Pons (tissue), 1 donor: Measurements from ENCODE around the gene CFB.
"Not testable (repeated sequence)": the region's sequence is repeated elsewhere in the genome, so short reads cannot be mapped to it uniquely, and the experiment has no call there.

Experiments
- DNase-seq: peaks from one replicate; pipeline ENCODE4 v3.0.0-alpha.2; 2016; ENCODE audit warnings: low spot score

The CFB gene

GRCh38 chr6:31911826-31912585 lies 33.9 kb upstream of the CFB start:
- DNase-seq: no peak

GRCh38 chr6:31915351-31915750 lies 30.5 kb upstream of the CFB start:
- DNase-seq: no peak

DNA sequence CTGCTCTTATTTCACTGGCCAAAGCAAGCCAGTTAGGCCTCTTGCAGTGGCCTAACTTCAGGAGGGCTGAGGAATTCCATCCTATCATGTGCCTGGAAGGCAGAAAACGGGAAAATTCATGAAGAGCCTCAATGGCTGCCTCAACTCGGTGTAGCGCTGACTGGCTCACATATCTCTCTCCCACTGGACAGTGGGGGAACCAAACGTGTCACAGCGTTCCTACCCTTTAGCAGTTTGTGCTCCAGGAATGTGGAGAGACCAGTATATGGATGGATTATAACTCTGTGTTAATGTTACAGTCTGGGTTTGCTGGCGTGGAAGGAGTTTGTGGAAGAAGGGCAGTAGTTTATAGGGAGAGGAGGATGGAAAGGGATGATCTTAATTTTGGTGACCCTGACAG lies 30.1 kb upstream of the CFB start:
- no peak for DNase-seq

DNA sequence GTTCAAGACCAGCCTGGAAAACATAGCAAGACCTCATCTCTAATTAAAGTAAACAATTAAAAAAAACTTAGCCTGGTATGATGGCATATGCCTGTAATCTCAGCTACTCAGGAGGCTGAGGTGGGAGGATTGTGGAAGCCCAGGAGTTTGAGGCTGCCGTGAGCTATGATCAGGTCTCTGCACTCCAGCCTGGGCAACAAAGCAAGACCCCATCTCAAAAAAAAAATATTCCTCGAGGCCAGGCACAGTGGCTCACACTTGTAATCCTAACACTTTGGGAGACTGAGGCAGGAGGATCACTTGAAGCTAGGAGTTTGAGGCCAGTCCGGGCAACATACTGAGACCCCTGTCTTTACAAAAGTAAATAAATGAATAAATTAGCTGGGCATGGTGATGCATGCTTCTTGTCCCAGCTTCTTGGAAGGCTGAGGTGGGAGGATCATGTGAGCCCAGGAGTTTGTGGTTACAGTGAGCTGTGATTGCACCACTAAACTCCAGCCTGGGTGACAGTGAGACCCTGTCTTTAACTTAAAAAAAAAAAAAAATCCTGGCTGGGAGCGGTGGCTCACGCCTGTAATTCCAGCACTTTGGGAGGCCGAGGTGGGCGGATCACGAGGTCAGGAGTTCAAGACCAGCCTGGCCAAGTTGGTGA lies 27.7 kb upstream of the CFB start:
- no peak for DNase-seq

DNA sequence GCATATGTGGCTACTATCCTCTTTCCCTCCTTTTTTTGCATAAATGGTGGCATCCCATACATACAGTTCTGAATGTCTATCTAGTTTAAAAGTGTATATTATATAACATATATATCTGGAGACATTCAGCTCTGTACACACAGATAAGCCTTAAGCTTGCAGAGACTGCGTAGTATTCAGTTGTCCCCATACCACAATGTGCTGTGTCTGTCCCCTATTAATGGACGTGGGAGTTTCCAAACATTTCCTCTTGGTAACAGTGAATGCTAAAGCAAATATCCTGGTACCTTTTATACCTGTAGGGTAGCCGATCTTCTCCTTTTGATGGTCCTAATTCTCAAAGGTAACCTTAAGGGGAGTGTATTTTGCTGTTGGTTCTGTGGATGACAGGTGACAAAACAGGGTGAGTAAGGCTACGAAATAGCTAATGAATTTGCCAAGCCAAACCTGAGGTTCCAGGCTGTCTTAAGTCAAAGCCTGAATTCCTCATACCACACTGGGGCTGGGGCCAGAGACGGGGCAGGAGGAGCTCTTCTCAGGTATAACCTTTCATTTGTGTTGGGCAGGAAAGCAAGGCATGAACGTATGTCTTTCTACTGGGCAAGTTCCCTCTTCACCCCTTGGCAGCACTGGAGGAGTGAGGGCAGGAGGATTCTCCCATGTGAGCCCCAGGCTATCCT lies 26.1 kb upstream of the CFB start:
- DNase-seq: no peak

DNA sequence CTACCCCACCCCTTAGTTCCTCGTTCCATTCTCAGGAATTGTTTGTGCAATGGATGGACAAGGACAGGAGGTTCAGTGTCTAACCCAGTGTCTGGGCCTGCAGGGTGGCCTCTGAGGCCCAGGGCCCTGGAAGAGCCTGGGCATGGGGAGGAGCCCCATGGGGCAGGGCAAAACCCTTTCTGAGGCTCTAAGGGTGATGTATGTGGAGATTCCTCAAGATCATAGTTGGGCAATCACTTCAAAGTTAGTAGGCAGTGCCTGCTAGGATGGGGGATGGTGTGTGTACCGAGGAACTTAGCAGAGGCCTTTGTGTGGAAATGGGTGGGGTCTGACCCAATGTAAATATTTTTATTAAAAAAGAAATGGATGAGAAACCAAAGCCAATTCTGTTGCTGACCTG lies 25.1 kb upstream of the CFB start:
- no peak for DNase-seq

- no peak for DNase-seq
These were observed 23.0 kb upstream of the CFB start for GRCh38 chr6:31922942-31923341.

DNA sequence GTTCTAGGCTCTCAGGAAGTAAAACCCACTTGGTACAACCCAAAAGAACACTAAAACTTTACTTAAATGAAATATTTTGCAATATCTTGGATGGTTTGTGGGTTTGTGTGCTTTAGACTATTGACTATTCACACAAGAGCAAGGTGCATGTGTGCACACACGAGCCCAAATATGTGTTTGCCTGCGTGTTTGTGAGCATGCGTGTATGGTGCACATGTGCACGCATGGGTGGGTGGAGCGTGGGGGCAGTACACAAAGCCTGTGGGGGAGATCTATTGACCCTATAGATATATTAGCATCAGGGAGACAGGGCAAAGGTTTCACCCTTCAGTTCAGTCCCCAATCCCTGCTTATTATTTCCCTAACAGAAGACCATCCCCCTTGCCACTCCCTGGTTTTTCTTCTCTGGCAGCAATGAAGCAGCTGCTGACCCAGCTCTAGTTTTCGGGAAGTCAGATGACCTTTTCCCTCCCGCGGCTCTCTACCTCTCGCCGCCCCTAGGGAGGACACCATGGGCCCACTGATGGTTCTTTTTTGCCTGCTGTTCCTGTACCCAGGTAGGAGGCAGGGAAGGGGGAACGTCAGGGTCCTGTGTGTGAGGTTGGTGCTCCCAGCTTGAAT lies 18.5 kb upstream of the CFB start, which contains the start of gene C2:
Gene C2, plus strand, starts transcription at position 476 of the 621 bp plus-strand sequence. Its CDS starts 36 bp downstream, at position 512.
- no peak for DNase-seq

DNA sequence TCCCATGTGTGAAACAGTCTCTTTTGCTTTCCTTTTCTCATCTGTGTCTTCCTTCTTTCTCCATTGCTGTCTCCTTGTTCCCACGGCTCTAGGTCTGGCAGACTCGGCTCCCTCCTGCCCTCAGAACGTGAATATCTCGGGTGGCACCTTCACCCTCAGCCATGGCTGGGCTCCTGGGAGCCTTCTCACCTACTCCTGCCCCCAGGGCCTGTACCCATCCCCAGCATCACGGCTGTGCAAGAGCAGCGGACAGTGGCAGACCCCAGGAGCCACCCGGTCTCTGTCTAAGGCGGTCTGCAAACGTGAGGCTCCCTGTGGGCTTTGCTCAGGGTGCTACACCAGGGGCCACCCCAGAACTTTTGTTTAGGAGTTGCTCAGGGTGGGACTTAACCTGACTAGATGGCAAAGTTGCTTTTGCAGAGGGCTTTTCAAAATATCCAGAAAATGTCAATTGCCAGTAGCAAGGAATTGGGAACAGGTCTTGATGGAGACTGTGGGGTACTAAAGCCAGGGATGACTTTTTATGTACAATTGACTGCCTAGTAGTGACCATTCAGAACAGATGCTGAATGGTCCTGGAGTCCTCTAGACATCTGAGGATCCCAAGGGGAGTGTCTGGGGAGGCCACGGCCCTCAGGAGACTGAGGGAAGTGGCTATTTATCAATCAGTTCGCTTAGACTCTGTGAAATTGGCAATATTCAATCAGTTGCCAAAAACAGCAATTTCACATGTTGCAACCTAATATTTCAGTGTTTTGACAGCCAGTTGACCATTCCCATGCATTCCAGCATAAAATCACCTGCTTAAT lies 17.8 kb upstream of the CFB start:
- DNase-seq: no peak

- no peak for DNase-seq
These were observed 17.3 kb upstream of the CFB start for GRCh38 chr6:31928672-31928939.

DNA sequence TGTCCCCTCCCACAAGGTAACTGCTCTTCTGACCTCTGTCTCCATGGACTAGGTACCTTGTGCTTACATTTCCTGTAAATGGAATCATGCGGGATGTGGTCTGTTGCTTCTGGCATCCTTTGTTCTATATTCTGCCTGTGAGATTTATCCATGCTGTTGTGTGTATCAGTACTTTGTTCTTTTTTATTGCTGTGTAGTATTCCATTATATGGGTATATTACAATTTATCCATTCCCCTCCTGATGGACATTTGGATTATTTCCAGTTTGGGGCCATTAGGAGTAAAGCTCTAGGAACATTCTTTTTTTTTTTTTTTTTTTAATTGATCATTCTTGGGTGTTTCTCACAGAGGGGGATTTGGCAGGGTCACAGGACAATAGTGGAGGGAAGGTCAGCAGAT lies 14.9 kb upstream of the CFB start:
- DNase-seq: no peak

DNA sequence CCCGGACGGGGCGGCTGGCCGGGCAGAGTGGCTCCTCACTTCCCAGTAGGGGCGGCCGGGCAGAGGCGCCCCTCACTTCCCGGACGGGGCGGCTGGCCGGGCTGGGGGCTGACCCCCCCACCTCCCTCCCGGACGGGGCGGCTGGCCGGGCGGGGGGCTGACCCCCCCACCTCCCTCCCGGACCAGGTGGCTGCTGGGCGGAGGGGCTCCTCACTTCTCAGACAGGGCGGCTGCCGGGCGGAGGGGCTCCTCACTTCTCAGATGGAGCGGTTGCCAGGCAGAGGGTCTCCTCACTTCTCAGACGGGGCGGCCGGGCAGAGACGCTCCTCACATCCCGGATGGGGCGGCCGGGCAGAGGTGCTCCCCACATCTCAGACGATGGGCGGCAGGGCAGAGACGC lies 13.8 kb upstream of the CFB start:
- DNase-seq: not testable (repeated sequence)

- no peak for DNase-seq
These were observed 12.4 kb upstream of the CFB start for GRCh38 chr6:31933537-31933936.

- DNase-seq: no peak
These were observed 10.9 kb upstream of the CFB start for GRCh38 chr6:31935021-31935420.

- DNase-seq: no peak
These were observed 10.1 kb upstream of the CFB start for GRCh38 chr6:31935823-31936222.

DNA sequence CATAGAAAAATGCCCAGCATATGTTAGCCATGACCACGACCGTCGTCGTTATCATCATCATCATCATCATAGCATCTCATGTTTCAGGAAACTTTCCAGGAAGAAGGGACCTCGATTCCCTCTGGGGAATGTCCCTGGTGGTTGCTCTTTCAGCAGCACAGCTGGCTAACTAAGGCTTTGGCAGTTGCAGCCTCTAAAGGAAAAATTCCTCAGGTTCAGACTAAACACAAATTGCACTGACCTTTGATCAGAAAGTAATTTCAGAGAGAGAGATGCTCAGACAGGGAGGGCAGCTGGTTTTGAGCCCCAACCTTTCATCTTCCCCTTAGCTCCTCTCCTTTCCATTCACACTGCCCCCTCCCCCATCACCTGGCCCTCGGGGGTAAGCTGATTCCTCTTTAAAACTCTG lies 5.6 kb upstream of the CFB start:
- no peak for DNase-seq

DNA sequence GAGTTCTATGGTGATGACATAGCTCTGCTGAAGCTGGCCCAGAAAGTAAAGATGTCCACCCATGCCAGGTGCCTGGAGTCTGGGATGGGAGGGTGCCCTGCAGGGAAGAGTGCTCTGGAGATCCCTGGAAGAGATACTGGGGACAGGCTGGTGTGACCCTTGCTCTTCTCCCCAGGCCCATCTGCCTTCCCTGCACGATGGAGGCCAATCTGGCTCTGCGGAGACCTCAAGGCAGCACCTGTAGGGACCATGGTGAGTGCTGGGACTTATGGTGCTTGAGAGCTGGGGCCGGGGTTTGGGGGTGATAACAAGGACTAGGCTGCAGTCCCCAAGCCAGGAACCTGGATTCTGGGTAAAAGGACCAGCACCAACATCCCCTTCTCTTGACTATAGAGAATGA lies 2.2 kb upstream of the CFB start:
- no peak for DNase-seq

- DNase-seq: no peak
These were observed 765 bp upstream of the CFB start for GRCh38 chr6:31945154-31945506.

GRCh38 chr6:31946370-31946885 lies 533 bp downstream of the CFB start:
- no peak for DNase-seq

GRCh38 chr6:31947070-31947675 lies 1.3 kb downstream of the CFB start:
- DNase-seq: no peak

DNA sequence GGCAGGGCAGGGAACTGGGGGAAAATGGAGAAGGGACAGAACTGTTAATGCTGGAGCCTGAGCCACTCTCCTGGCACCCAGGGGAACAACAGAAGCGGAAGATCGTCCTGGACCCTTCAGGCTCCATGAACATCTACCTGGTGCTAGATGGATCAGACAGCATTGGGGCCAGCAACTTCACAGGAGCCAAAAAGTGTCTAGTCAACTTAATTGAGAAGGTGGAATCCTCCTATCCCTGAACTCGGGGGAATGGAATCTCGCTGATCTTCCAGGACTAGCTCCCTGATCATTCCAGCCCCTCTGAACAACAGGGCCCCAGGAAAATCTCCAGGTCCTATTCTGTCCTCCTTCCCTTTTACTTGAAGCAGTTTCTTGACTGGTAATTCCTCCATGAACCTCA lies 2.0 kb downstream of the CFB start:
- DNase-seq: no peak

DNA sequence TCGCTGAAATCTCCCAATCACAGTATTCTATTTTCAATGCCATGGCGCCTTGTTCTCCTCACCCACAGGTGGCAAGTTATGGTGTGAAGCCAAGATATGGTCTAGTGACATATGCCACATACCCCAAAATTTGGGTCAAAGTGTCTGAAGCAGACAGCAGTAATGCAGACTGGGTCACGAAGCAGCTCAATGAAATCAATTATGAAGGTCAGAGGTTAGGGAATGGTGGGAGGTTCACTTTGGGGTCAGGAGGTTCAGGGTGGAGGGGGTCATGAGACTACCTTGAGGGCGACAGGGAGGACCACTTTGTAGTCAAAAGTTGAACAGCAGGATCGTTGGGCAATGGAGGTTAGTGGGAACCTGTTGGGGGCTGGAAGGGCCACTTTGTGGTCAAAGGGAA lies 2.4 kb downstream of the CFB start:
- DNase-seq: no peak
